Measurements from ENCODE around the gene NECTIN2.

GRCh38 chr19:44813841-44814470 lies 32.1 kb upstream of the NECTIN2 start:
- no peak for TF ChIP-seq CTCF (IDR thresholded peaks at IDR 0.05)
- TF ChIP-seq POLR2A (IDR thresholded peaks at IDR 0.05): no peak
- no peak for TF ChIP-seq POLR2AphosphoS5 (IDR thresholded peaks at IDR 0.05)

All from prostate gland (tissue), 2 donors.